Measurements from ENCODE around the gene FSTL5.

FSTL5 gene

GRCh38 chr4:161657616-161658015 is 506.2 kb downstream of the FSTL5 start:
- TF ChIP-seq FOXP2 (optimal IDR thresholded peaks at IDR 0.05; ENCODE audit: borderline replicate concordance, extremely low read depth, extremely low read length, insufficient read depth) (no peak), REST (IDR thresholded peaks at IDR 0.05; ENCODE audit: insufficient read depth in 1 of 2, low read depth in 2 of 2, low read length in 2 of 2) (no peak), TAF1 (IDR thresholded peaks at IDR 0.05; ENCODE audit: borderline replicate concordance, insufficient read depth, low read length) (no peak), POLR2AphosphoS5 (IDR thresholded peaks at IDR 0.05; ENCODE audit: low read depth, low read length) (no peak), SIN3A (IDR thresholded peaks at IDR 0.05; ENCODE audit: borderline replicate concordance, insufficient read depth, low read length) (no peak)

GRCh38 chr4:161656594-161656993 is 507.2 kb downstream of the FSTL5 start:
- TF ChIP-seq TAF1 (IDR thresholded peaks at IDR 0.05; ENCODE audit: borderline replicate concordance, insufficient read depth, low read length) (no peak), SIN3A (IDR thresholded peaks at IDR 0.05; ENCODE audit: borderline replicate concordance, insufficient read depth, low read length) (no peak), REST (IDR thresholded peaks at IDR 0.05; ENCODE audit: insufficient read depth in 1 of 2, low read depth in 2 of 2, low read length in 2 of 2) (no peak), FOXP2 (optimal IDR thresholded peaks at IDR 0.05; ENCODE audit: borderline replicate concordance, extremely low read depth, extremely low read length, insufficient read depth) (no peak), POLR2AphosphoS5 (IDR thresholded peaks at IDR 0.05; ENCODE audit: low read depth, low read length) (no peak)

- TF ChIP-seq REST (IDR thresholded peaks at IDR 0.05; ENCODE audit: insufficient read depth in 1 of 2, low read depth in 2 of 2, low read length in 2 of 2) (no peak), TAF1 (IDR thresholded peaks at IDR 0.05; ENCODE audit: borderline replicate concordance, insufficient read depth, low read length) (no peak), SIN3A (IDR thresholded peaks at IDR 0.05; ENCODE audit: borderline replicate concordance, insufficient read depth, low read length) (no peak), POLR2AphosphoS5 (IDR thresholded peaks at IDR 0.05; ENCODE audit: low read depth, low read length) (no peak), FOXP2 (optimal IDR thresholded peaks at IDR 0.05; ENCODE audit: borderline replicate concordance, extremely low read depth, extremely low read length, insufficient read depth) (no peak)
Observed at GRCh38 chr4:161655148-161655547, 508.7 kb downstream of the FSTL5 start.

GRCh38 chr4:161653697-161654096 is 510.1 kb downstream of the FSTL5 start:
- TF ChIP-seq FOXP2 (optimal IDR thresholded peaks at IDR 0.05; ENCODE audit: borderline replicate concordance, extremely low read depth, extremely low read length, insufficient read depth) (no peak), REST (IDR thresholded peaks at IDR 0.05; ENCODE audit: insufficient read depth in 1 of 2, low read depth in 2 of 2, low read length in 2 of 2) (no peak), SIN3A (IDR thresholded peaks at IDR 0.05; ENCODE audit: borderline replicate concordance, insufficient read depth, low read length) (no peak), POLR2AphosphoS5 (IDR thresholded peaks at IDR 0.05; ENCODE audit: low read depth, low read length) (no peak), TAF1 (IDR thresholded peaks at IDR 0.05; ENCODE audit: borderline replicate concordance, insufficient read depth, low read length) (no peak)

GRCh38 chr4:161651586-161651985 is 512.2 kb downstream of the FSTL5 start:
- TF ChIP-seq FOXP2 (optimal IDR thresholded peaks at IDR 0.05; ENCODE audit: borderline replicate concordance, extremely low read depth, extremely low read length, insufficient read depth) (no peak), SIN3A (IDR thresholded peaks at IDR 0.05; ENCODE audit: borderline replicate concordance, insufficient read depth, low read length) (no peak), POLR2AphosphoS5 (IDR thresholded peaks at IDR 0.05; ENCODE audit: low read depth, low read length) (no peak), REST (IDR thresholded peaks at IDR 0.05; ENCODE audit: insufficient read depth in 1 of 2, low read depth in 2 of 2, low read length in 2 of 2) (no peak), TAF1 (IDR thresholded peaks at IDR 0.05; ENCODE audit: borderline replicate concordance, insufficient read depth, low read length) (no peak)
